ENCODE results near the gene NINL. TPM values are rescaled to one million over a fixed set of nuclear protein-coding genes. Genes with fewer than 3 reads are reported as not detected.

NINL gene
- total and polyA plus RNA-seq, 2 of the 4 experiments (the other 2 are of a cell fraction) = 3.0 to 10.4 TPM

GRCh38 chr20:25571240-25571639 lies 14.1 kb downstream of the NINL start:
- Histone ChIP-seq H3K18ac (ENCODE audit: low read depth, low read length) (no peak overlapping the region), H3K9me3 (ENCODE audit: control insufficient read depth, insufficient read depth, low read length) (no peaks in the 10 kb centered on the region), H2BK5ac (ENCODE audit: low read depth, low read length, poor library complexity, severe bottlenecking) (no peak overlapping the region), H2BK15ac (ENCODE audit: low read depth, low read length) (no peak overlapping the region), H3K36me3 (ENCODE audit: control insufficient read depth, insufficient read depth, low read length) (peaks cover 4% of the 10 kb centered on the region; the same call in 1 of the 2 replicates), H2AK5ac (ENCODE audit: low read depth, low read length) (peak overlapping the region; percentile 39; the same call in 1 of the 2 replicates), H2BK120ac (ENCODE audit: low read depth, low read length) (no peak overlapping the region), H3K4me3 (ENCODE audit: insufficient read depth, low read depth, low read length) (no peak overlapping the region), H3K23ac (ENCODE audit: low read depth, low read length) (no peak overlapping the region), H4K8ac (ENCODE audit: low read depth in 2 of 2, low read length in 2 of 2) (no peak overlapping the region), H3K4me1 (ENCODE audit: control insufficient read depth, insufficient read depth, low read length) (peaks cover 10% of the 10 kb centered on the region), H3K27ac (ENCODE audit: insufficient read depth, low read length) (no peak overlapping the region), H4K20me1 (ENCODE audit: insufficient read depth, low read length) (peaks cover 9% of the 10 kb centered on the region; the same call in 1 of the 2 replicates), H3K4ac (ENCODE audit: low read depth, low read length) (no peak overlapping the region), H3K4me2 (ENCODE audit: low read depth, low read length) (no peak overlapping the region), H4K91ac (ENCODE audit: insufficient read depth, low read depth, low read length) (no peak overlapping the region), H4K5ac (ENCODE audit: low read depth, low read length) (no peak overlapping the region), H3K56ac (ENCODE audit: extremely low read depth, insufficient read depth, low read length) (no peak overlapping the region), H3K9ac (ENCODE audit: low read depth, low read length) (no peak overlapping the region), H3K79me1 (ENCODE audit: low read depth in 1 of 2, low read length in 2 of 2) (peaks cover 20 to 54% of the 10 kb centered on the region in 2 experiments), H3K14ac (replicated peaks; ENCODE audit: low read depth, low read length) (no peak overlapping the region), H3K9me1 (ENCODE audit: insufficient read depth, low read length) (peaks cover 5% of the 10 kb centered on the region; the same call in 1 of the 2 replicates), H2AFZ (replicated peaks; ENCODE audit: low read length, poor library complexity) (no peak overlapping the region), H2BK20ac (ENCODE audit: low read depth, low read length) (no peak overlapping the region), H2AK9ac (replicated peaks; ENCODE audit: low read depth, low read length, poor library complexity) (no peak overlapping the region), H3K27me3 (ENCODE audit: control insufficient read depth, insufficient read depth, low read length) (no peaks in the 10 kb centered on the region)
- DNase-seq (no peak), ATAC-seq (ENCODE audit: low read depth) (no peak)
- TF ChIP-seq POLR2A (IDR thresholded peaks at IDR 0.05; ENCODE audit: low read depth, low read length) (no peak), RAD21 (IDR thresholded peaks at IDR 0.05; ENCODE audit: low read length) (no peak)
- BruUV-seq (replicated peaks) = no TSS peak
- ChIA-PET POLR2A (ENCODE audit: unreplicated experiment) (no interaction called here), CTCF (no interaction called here)
- in situ Hi-C loops (cut with MboI; ENCODE audit: low sequenced_read_pairs) (no loop called here), dilution Hi-C loops (cut with HindIII; ENCODE audit: low sequenced_read_pairs, unreplicated experiment) (no loop called here), intact Hi-C loops (cut with micrococcal nuclease) (no loop called here)
- no CpG with 5 or more reads among the region's 2 CpGs for WGBS, 2 experiments (ENCODE audit: extremely low coverage in 2 of 2, insufficient read length in 1 of 2)
